Gastroesophageal sphincter (tissue), 4 donors: ENCODE data around the gene PRPSAP1. TPM values are rescaled to one million over a fixed set of nuclear protein-coding genes. Genes with fewer than 3 reads are reported as not detected.

Experiments used
- ATAC-seq: fragments of 150-250 bp; one replicate; pipeline ENCODE4 v1.9.1; 2016; ENCODE audit warnings: mild to moderate bottlenecking, moderate library complexity
- H3K27ac ChIP-seq, 4 donors: fragments of 200-600 bp; sonication (generic) in 3 of 4; 1 replicate in 3 of 4; 2 replicates in 1 of 4; pipeline ENCODE4 v1.5.1; 2016 to 2019
- H3K27me3 ChIP-seq: fragments of 200-600 bp; sonication (generic); one replicate; pipeline ENCODE4 v1.5.1; 2019
- H3K36me3 ChIP-seq, 2 donors: fragments of 200-600 bp; sonication (generic); one replicate each; pipeline ENCODE4 v1.5.1; 2019; ENCODE audit warnings: control low read depth in 1 of 2
- H3K4me1 ChIP-seq, 3 donors: fragments of 200-600 bp; sonication (generic); 1 replicate in 2 of 3; 2 replicates in 1 of 3; pipeline ENCODE4 v1.5.1; 2016 to 2019; ENCODE audit warnings: control low read depth in 2 of 3
- H3K4me3 ChIP-seq, 2 donors: fragments of 200-600 bp; sonication (generic); one replicate each; pipeline ENCODE4 v1.5.1; 2019; ENCODE audit warnings: mild to moderate bottlenecking in 1 of 2, moderate library complexity in 1 of 2
- H3K9me3 ChIP-seq, 3 donors: fragments of 200-600 bp; sonication (generic); one replicate each; pipeline ENCODE4 v1.5.1; 2017 to 2019; ENCODE audit warnings: control low read depth in 2 of 3
- EP300 ChIP-seq: sonication (generic); formaldehyde crosslinking; IDR thresholded peaks from one replicate; pipeline ENCODE4 v1.6.1; 2017; ENCODE audit warnings: antibody characterized with exemption, mild to moderate bottlenecking
- POLR2A ChIP-seq, 2 donors: fragments of 450-650 bp; IDR thresholded peaks; one replicate each; pipeline ENCODE4 v1.6.1; 2017; ENCODE audit warnings: antibody characterized with exemption in 2 of 2, mild to moderate bottlenecking in 2 of 2, moderate library complexity in 1 of 2
- POLR2AphosphoS5 ChIP-seq: sonication (generic); formaldehyde crosslinking; IDR thresholded peaks from one replicate; pipeline ENCODE4 v1.6.1; 2017; ENCODE audit warnings: antibody characterized with exemption
- WGBS, 2 donors: methylation state at CpG; one replicate each; pipeline ENCODE4 v1.1.5; 2018; ENCODE audit warnings: low coverage in 1 of 2; 5-methylcytosine and 5-hydroxymethylcytosine counted together
- total RNA-seq, 4 donors: library from RNA; depleted of rRNA; stranded (reverse); fragments of >200 nt; gene quantifications; one replicate each; pipeline ENCODE4 v1.1.0, GENCODE V29; 2016
- TF ChIP-seq, protein P1 (sequence below), 4 experiments: fragments of 200-600 bp in 2 of 4; fragments of 450-650 bp in 2 of 4; sonication (generic) in 1 of 4; IDR thresholded peaks; one replicate each; pipeline ENCODE4 v1.5.1; 2017 to 2019; ENCODE audit warnings: antibody characterized with exemption in 4 of 4, mild to moderate bottlenecking in 2 of 4, moderate library complexity in 2 of 4

PRPSAP1 gene
- total RNA-seq, 4 donors from 2014 or later = 44.7 to 48.5 (median 46.6) TPM

DNA sequence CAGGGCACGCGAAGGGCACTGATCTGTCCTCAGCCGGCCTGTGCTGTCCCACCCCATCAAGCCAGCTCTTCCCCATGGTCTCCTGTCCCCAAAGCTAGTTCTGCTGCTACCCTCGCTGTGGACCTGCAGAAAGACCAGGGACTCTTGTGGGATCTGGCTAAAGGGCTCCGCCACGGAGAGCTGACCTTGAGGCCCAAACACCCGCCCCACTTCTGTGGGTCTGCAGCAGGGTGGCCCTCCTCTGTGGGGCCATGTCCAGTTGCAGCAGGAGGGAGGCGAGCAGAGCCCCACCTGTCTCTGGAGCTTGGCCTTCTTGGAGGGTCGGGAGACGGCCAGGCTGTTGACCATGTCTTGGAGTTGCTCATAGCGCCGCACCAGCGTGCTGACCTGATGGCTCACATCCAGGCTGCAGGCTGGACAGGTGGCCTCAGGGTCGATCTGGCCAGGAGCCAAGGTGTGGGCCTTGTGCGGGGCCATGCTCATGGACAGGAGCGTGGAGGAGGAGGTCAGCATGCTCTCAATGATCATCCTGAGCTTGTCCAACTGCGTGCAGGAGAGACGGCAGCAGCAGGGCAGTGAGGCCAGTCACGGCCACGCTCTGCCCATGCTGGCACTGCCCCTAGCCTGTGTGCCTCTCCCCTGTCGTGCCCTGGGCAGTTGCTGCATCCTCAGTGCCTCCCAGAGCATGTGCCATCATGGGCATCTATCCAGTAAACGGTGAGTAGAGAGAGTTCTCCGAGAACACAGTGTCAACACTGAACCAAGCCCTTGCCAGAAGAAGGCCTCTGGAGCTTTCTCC is 71.9 kb downstream of the PRPSAP1 start:
- Histone ChIP-seq H3K27me3 (no peaks in the 10 kb centered on the region), H3K4me1 (peaks cover 0 to 8% (median 6%) of the 10 kb centered on the region in 3 donors), H3K4me3 (no peak overlapping the region), H3K27ac (no peak overlapping the region), H3K9me3 (no peaks in the 10 kb centered on the region), H3K36me3 (peaks cover 0 to 10% of the 10 kb centered on the region in 2 donors)
- no peak for TF ChIP-seq POLR2AphosphoS5
- TF ChIP-seq, protein P1, sequence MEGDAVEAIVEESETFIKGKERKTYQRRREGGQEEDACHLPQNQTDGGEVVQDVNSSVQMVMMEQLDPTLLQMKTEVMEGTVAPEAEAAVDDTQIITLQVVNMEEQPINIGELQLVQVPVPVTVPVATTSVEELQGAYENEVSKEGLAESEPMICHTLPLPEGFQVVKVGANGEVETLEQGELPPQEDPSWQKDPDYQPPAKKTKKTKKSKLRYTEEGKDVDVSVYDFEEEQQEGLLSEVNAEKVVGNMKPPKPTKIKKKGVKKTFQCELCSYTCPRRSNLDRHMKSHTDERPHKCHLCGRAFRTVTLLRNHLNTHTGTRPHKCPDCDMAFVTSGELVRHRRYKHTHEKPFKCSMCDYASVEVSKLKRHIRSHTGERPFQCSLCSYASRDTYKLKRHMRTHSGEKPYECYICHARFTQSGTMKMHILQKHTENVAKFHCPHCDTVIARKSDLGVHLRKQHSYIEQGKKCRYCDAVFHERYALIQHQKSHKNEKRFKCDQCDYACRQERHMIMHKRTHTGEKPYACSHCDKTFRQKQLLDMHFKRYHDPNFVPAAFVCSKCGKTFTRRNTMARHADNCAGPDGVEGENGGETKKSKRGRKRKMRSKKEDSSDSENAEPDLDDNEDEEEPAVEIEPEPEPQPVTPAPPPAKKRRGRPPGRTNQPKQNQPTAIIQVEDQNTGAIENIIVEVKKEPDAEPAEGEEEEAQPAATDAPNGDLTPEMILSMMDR (IDR thresholded peaks at IDR 0.05) = no peak
- TF ChIP-seq EP300 = no peak
- no peak for TF ChIP-seq POLR2A (IDR thresholded peaks at IDR 0.05)
- no peak for ATAC-seq
- WGBS, 2 donors = 68 to 100% methylated on average over 2 to 7 of the region's 23 CpGs

DNA sequence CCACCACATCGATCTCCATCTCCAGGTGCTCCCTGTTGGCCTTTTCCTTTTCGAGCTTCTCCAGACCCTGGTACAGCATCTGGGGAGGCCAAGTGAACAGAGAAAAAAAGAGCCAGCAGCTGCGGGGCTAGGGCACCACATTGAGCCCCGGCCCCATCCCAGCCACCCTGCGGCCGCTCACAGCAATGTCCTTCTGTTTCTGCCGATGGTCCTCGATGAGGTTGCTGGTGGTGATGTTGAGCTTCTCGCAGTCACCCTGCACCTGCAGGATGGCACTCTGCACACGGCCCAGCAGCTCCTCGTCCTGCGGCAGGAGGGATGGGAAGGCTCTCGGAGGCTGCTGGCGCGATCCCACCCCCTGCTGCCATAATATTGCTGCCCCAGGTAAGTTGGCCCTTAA is 73.1 kb downstream of the PRPSAP1 start:
- Histone ChIP-seq H3K36me3 (peaks cover 0 to 11% of the 10 kb centered on the region in 2 donors), H3K27me3 (no peaks in the 10 kb centered on the region), H3K4me1 (peaks cover 0 to 8% (median 6%) of the 10 kb centered on the region in 3 donors), H3K9me3 (no peaks in the 10 kb centered on the region), H3K4me3 (no peak overlapping the region), H3K27ac (no peak overlapping the region)
- ATAC-seq = no peak
- TF ChIP-seq POLR2A (IDR thresholded peaks at IDR 0.05) (no peak), EP300 (no peak)
- TF ChIP-seq, protein P1 (IDR thresholded peaks at IDR 0.05) = no peak
- WGBS, 2 donors = 100% methylated on average over 1 of the region's 15 CpGs; no CpG with 5 or more reads in 1 of the 2 donors

DNA sequence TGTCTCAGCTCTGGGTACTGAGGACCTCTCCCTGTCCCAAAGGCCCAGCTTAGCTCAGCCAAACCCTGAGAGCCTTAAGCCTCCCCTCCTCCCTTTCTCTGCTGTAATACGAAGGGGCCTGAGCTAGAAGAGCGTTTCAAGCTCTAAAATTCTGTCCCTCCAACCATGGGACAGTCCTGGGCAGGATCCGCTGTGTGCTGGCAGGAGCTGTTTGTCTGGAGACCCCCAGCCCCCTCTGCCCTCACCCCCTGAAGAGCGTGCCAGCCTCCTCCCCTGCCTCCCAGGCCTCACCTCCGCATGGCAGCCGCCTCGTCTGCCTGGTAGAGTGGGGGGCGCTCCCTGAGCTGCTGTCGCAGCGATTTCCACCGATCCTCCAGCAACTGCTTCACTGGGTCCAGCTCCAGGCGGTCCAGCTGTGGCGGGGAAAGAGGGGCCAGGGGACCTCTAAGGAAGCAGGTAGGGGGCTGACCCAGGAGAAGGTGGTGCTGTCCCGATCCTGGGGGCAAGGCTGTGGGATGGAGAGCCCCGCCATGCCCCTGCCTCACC is 73.9 kb downstream of the PRPSAP1 start:
- Histone ChIP-seq H3K9me3 (no peaks in the 10 kb centered on the region), H3K27me3 (no peaks in the 10 kb centered on the region), H3K4me3 (no peak overlapping the region), H3K36me3 (peaks cover 0 to 11% of the 10 kb centered on the region in 2 donors), H3K4me1 (peaks cover 0 to 8% (median 6%) of the 10 kb centered on the region in 3 donors), H3K27ac (no peak overlapping the region)
- no CpG with 5 or more reads among the region's 15 CpGs for WGBS, 2 donors
- no peak for TF ChIP-seq EP300
- TF ChIP-seq POLR2AphosphoS5 = no peak
- TF ChIP-seq POLR2A (IDR thresholded peaks at IDR 0.05) = no peak
- no peak for ATAC-seq

DNA sequence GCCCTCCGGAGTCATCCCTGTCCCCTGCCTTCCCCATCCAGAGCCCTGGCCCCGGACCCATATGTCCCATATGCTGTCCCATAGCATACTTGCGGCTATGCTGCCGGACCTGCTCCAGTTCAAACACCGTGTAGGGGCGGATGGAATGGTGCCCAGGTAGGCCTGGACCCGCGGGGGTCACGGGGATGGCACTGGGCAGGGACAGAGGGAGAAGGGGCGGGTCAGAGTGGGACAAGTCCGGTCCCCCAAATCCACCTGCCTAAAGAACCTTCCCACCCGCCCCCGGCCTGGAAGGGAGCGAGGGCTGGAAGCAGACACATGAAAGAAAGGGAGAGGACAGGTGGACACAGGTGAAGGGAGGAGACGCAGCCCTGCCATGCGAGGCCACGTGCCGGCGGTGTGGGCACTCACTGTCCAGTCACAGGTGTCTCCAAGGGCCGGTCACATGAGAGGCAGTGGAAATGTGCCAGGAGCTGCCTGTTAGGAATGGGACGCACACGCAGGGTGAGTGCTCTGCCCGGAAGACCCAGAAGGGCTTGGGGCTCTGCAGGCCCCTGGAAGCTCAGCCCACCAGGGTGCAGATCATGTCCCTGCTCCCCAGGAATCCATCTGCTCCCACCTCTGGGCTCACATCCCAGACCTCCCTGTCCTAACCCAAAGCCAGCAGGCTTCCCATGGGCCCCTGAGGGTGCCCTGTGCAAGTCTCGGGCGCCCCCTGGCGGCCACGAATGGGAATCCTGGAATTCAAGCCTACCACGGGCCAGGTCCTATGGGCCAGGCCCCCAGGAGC is 74.6 kb downstream of the PRPSAP1 start:
- WGBS, 2 donors = 0 to 80% methylated on average over 1 to 2 of the region's 28 CpGs
- peaks cover 0 to 11% of the 10 kb centered on the region in 2 donors for H3K36me3 ChIP-seq
- H3K4me3 ChIP-seq = no peak overlapping the region
- peak; percentile 90 for ATAC-seq
- H3K4me1 ChIP-seq = peaks cover 0 to 14% (median 8%) of the 10 kb centered on the region in 3 donors
- no peak overlapping the region for H3K27ac ChIP-seq
- H3K27me3 ChIP-seq = no peaks in the 10 kb centered on the region
- no peaks in the 10 kb centered on the region for H3K9me3 ChIP-seq
- TF ChIP-seq EP300 = no peak
- TF ChIP-seq, protein P1 (IDR thresholded peaks at IDR 0.05) = peak in 3 of 4 experiments; percentile 96 to 99 (median 98)
- TF ChIP-seq POLR2AphosphoS5 = peak; percentile 23

DNA sequence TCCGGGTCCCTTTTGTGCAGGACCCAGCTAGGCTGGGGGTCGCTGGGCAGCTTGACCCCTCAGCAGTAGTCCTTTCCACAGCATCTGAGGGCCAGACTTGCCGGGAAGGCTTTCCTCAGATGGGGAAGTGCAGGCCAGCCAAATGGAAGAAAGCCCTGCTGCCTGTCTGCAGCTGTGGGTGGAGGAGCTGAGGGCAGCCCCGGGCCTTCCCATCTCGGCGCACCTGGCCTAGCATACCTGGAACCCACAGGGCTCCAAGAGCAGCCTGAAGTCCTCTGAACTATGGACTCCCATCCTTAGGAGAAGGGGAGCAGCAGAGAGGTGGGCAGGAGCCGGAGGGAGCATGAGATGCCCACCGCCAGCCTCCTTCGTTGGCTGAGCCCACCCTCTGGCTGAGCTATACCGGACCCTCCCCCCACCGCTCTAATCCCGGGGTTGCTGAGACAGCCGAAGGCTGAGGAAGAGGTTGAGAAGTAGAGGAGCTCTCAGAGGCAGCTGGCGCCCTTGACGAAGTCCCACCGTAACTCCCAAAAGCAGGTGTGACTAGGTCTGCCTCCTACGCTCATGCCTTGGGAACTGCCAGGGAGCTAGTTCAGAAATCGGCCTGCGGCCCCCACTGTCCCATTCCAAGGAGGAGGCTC is 75.3 kb downstream of the PRPSAP1 start:
- 89 to 92% methylated on average over 3 to 5 of the region's 19 CpGs for WGBS, 2 donors
- H3K36me3 ChIP-seq = peaks cover 0 to 11% of the 10 kb centered on the region in 2 donors
- H3K4me1 ChIP-seq = peaks cover 0 to 21% (median 10%) of the 10 kb centered on the region in 3 donors
- no peak for TF ChIP-seq POLR2A (IDR thresholded peaks at IDR 0.05)
- no peak for TF ChIP-seq POLR2AphosphoS5
- TF ChIP-seq EP300 = no peak
- TF ChIP-seq, protein P1 (IDR thresholded peaks at IDR 0.05) = no peak
- ATAC-seq = no peak
- H3K9me3 ChIP-seq = no peaks in the 10 kb centered on the region
- H3K27me3 ChIP-seq = no peaks in the 10 kb centered on the region
- no peak overlapping the region for H3K27ac ChIP-seq
- H3K4me3 ChIP-seq = no peak overlapping the region
